K562 (cell line): ENCODE results near the gene NCOR2. TPM values are rescaled to one million over a fixed set of nuclear protein-coding genes. Genes with fewer than 3 reads are reported as not detected.
A peak's percentile ranks its signal among the peaks of the same experiment; 100 is the strongest.

ENCODE experiments used
- ATAC-seq: fragments of 200-7000 bp; cut with Tn5 transposase; 3 replicates; pipeline ENCODE4 v1.9.1; 2020; ENCODE audit warnings: moderate library complexity
- BruUV-seq: library from RNA; stranded (reverse); fragments of 400-500 nt; replicated peaks from 2 replicates; lab custom pipeline; 2021; lab: Mats Ljungman, UMichigan
- CTCF ChIA-PET: fragments of 300-600 bp; formaldehyde crosslinking; extraction: SDS; loops from one replicate; lab custom pipeline; 2021; ENCODE audit warnings: low intra/inter-chr PET ratio; lab: Yijun Ruan, JAX
- POLR2A ChIA-PET: fragments of 300-600, 350-650 bp; sonication (Branson Sonifier 250); formaldehyde crosslinking; extraction: SDS; loops from one replicate; lab custom pipeline; 2021; ENCODE audit warnings: antibody characterized with exemption, inconsistent platforms; lab: Yijun Ruan, JAX
- DNase-seq, 4 experiments: peaks; one replicate each; pipeline versions ENCODE4 v3.0.0 to v3.0.0-alpha.2; 2011 to 2018; ENCODE audit warnings: low spot score in 3 of 4, mixed read lengths in 3 of 4; ENCODE audit errors: extremely low read depth in 1 of 4
- FAIRE-seq: peaks from 2 replicates; lab custom pipeline; 2011; peaks lifted over from hg19 to GRCh38; lab: Jason Lieb, UNC
- H2AFZ ChIP-seq: 2 replicates; pipeline ENCODE4 v1.6.0; 2011; ENCODE audit warnings: low read depth, low read length, control low read depth, inconsistent platforms
- H3K27ac ChIP-seq: fragments of 200-600 bp; 3 replicates; pipeline ENCODE4 v1.8.0; 2011; ENCODE audit warnings: low read depth, mild to moderate bottlenecking, control low read depth, inconsistent platforms, low read length, moderate library complexity, mixed read lengths; ENCODE audit errors: extremely low read depth
- H3K27me3 ChIP-seq, 2 experiments: fragments of 300-600 bp in 1 of 2; 2 replicates in 1 of 2; 3 replicates in 1 of 2; pipeline versions ENCODE4 v1.6.0 to v1.8.0; 2011; ENCODE audit warnings: inconsistent platforms in 2 of 2, low read length in 2 of 2, mild to moderate bottlenecking in 1 of 2, mixed read lengths in 1 of 2, moderate library complexity in 1 of 2; ENCODE audit not compliant: control insufficient read depth in 2 of 2, insufficient read depth in 2 of 2
- H3K36me3 ChIP-seq: fragments of 300-600 bp; 3 replicates; pipeline ENCODE4 v1.8.0; 2011; ENCODE audit warnings: mild to moderate bottlenecking, low read length, inconsistent platforms; ENCODE audit not compliant: control insufficient read depth, insufficient read depth
- H3K4me1 ChIP-seq, 2 experiments: fragments of 200-600 bp in 1 of 2; replicated peaks in 1 of 2; 2 replicates in 1 of 2; 3 replicates in 1 of 2; pipeline versions ENCODE4 v1.5.1 to v1.8.0; 2011; ENCODE audit warnings: inconsistent platforms in 2 of 2, low read length in 2 of 2, mild to moderate bottlenecking in 1 of 2, mixed read lengths in 1 of 2, moderate library complexity in 1 of 2; ENCODE audit not compliant: control insufficient read depth in 2 of 2, insufficient read depth in 2 of 2
- H3K4me2 ChIP-seq: 2 replicates; pipeline ENCODE4 v1.6.1; 2011; ENCODE audit warnings: low read length, control low read depth, inconsistent platforms, mixed read lengths; ENCODE audit not compliant: insufficient read depth
- H3K4me3 ChIP-seq: fragments of 200-600 bp; sonication (generic), shearing (Covaris generic); 2 replicates; pipeline ENCODE4 v1.5.1; 2016; ENCODE audit warnings: control low read depth, inconsistent platforms
- H3K79me2 ChIP-seq: fragments of 200-600 bp; 3 replicates; pipeline ENCODE4 v1.8.0; 2011; ENCODE audit warnings: low read length, inconsistent platforms; ENCODE audit not compliant: control insufficient read depth, insufficient read depth
- H3K9ac ChIP-seq, 2 experiments: 2 replicates each; pipeline versions ENCODE4 v1.6.0 to v1.6.1; 2011; ENCODE audit warnings: low read depth in 2 of 2, low read length in 2 of 2, control low read depth in 1 of 2, inconsistent platforms in 1 of 2, mild to moderate bottlenecking in 1 of 2, mixed read lengths in 1 of 2; ENCODE audit not compliant: insufficient read depth in 1 of 2
- H3K9me1 ChIP-seq: one replicate; pipeline ENCODE4 v1.6.0; 2011; ENCODE audit warnings: inconsistent platforms, mild to moderate bottlenecking, low read length, moderate library complexity; ENCODE audit not compliant: control insufficient read depth, insufficient read depth
- H3K9me3 ChIP-seq: replicated peaks from 2 replicates; pipeline ENCODE4 v1.5.1; 2011; ENCODE audit warnings: low read depth, low read length, inconsistent platforms; ENCODE audit not compliant: control insufficient read depth, insufficient read depth
- H4K20me1 ChIP-seq: replicated peaks from 2 replicates; pipeline ENCODE4 v1.6.1; 2011; ENCODE audit warnings: low read length, inconsistent platforms, mixed read lengths; ENCODE audit not compliant: control insufficient read depth, insufficient read depth
- BACH1 ChIP-seq: fragments of 200-800 bp; sonication (Bioruptor generic); IDR thresholded peaks from 2 replicates; pipeline ENCODE4 v1.6.1; 2016; ENCODE audit warnings: missing genetic modification characterization, missing compliant biosample characterization
- BRCA1 ChIP-seq, 2 experiments: fragments of 450-650 bp in 1 of 2; sonication (generic) in 1 of 2; formaldehyde crosslinking in 1 of 2; IDR thresholded peaks; 2 replicates each; pipeline versions ENCODE4 v1.5.0 to v1.6.1; 2017 to 2020; ENCODE audit warnings: mild to moderate bottlenecking in 1 of 2, missing genetic modification reagents in 1 of 2
- CXXC5 ChIP-seq: fragments of 250-450 bp; sonication (Bioruptor Pico); IDR thresholded peaks from 2 replicates; pipeline ENCODE4 v1.8.0; 2022; ENCODE audit warnings: inconsistent platforms, mild to moderate bottlenecking, moderate library complexity
- E2F6 ChIP-seq, 2 experiments: IDR thresholded peaks; 2 replicates each; pipeline ENCODE4 v1.6.1; 2011; ENCODE audit warnings: borderline replicate concordance in 1 of 2, control low read depth in 1 of 2, low read depth in 1 of 2, low read length in 1 of 2, mild to moderate bottlenecking in 1 of 2, mixed read lengths in 1 of 2, moderate library complexity in 1 of 2; ENCODE audit not compliant: insufficient read depth in 1 of 2, insufficient read length in 1 of 2, poor library complexity in 1 of 2, severe bottlenecking in 1 of 2; ENCODE audit errors: extremely low read depth in 1 of 2
- GMEB1 ChIP-seq: fragments of 250-450 bp; sonication (Bioruptor Pico); IDR thresholded peaks from 2 replicates; pipeline ENCODE4 v1.4.0; 2020; ENCODE audit warnings: mild to moderate bottlenecking
- HIVEP1 ChIP-seq: fragments of 250-450 bp; sonication (Bioruptor Pico); IDR thresholded peaks from 2 replicates; pipeline ENCODE4 v1.4.0; 2020; ENCODE audit warnings: mild to moderate bottlenecking
- MTA3 ChIP-seq: fragments of 450-650 bp; formaldehyde crosslinking; IDR thresholded peaks from 2 replicates; pipeline ENCODE4 v1.6.1; 2017; ENCODE audit warnings: mild to moderate bottlenecking, borderline replicate concordance
- PRPF4 ChIP-seq: fragments of 200-400 bp; formaldehyde crosslinking; IDR thresholded peaks from one replicate; pipeline ENCODE4 v1.6.1; 2017; ENCODE audit warnings: low read length, low read depth, mild to moderate bottlenecking; ENCODE audit not compliant: insufficient read depth, poor library complexity, severe bottlenecking
- XRCC4 ChIP-seq: IDR thresholded peaks from one replicate; pipeline ENCODE4 v1.6.1; 2011; ENCODE audit not compliant: insufficient read depth, insufficient read length; ENCODE audit errors: extremely low read depth
- WGBS: fragments of 100-300 bp; shearing (Covaris generic); methylation state at CpG from one replicate; pipeline ENCODE4 v1.1.6; 2016; ENCODE audit warnings: low coverage, mixed read lengths; ENCODE audit not compliant: insufficient coverage; ENCODE audit errors: missing lambda C conversion rate; 5-methylcytosine and 5-hydroxymethylcytosine counted together
- in situ Hi-C: fragments of 300-500 bp; cut with MboI; formaldehyde crosslinking; loops from 4 replicates; pipeline ENCODE4 v1.15.0; 2018; ENCODE audit warnings: inconsistent platforms, mixed read lengths
- intact Hi-C: fragments of 100-400 bp; cut with micrococcal nuclease; formaldehyde crosslinking; loops from 2 replicates; pipeline ENCODE4 v1.14.2; 2022
- polyA plus RNA-seq, 8 experiments: library from polyadenylated mRNA; depleted of rRNA in 4 of 8; stranded (reverse) in 5 of 8; unstranded in 3 of 8; fragments of >200 nt; fragmentation: Nextera tagmentation in 2 of 8; fragmentation: Illumina TruSeq in 1 of 8; extraction: Ambion mirVana in 2 of 8; extraction: Trizol in 1 of 8; gene quantifications; 2 replicates each; pipeline versions ENCODE4 v1.2.1 to v1.2.3, GENCODE V29; 2011 to 2014; ENCODE audit warnings: inconsistent platforms in 1 of 8, missing spikeins in 1 of 8
- total RNA-seq, 7 experiments: library from RNA; depleted of rRNA in 6 of 7; stranded (reverse); fragments of >200 nt in 6 of 7; fragmentation: Illumina TruSeq in 2 of 7; extraction: Trizol in 2 of 7; gene quantifications; 2 replicates each; pipeline versions ENCODE4 v1.2.1 to v1.2.3, GENCODE V29; 2011 to 2021; ENCODE audit warnings: low replicate concordance in 1 of 7
- TF ChIP-seq, protein P1 (sequence below): sonication (generic); formaldehyde crosslinking; IDR thresholded peaks from 2 replicates; pipeline ENCODE4 v1.8.0; 2022; ENCODE audit warnings: mild to moderate bottlenecking, missing genetic modification reagents
- TF ChIP-seq, protein P2 (sequence below), 3 experiments: fragments of 200-800 bp in 1 of 3; sonication (Bioruptor generic) in 1 of 3; sonication (generic) in 1 of 3; formaldehyde crosslinking in 1 of 3; IDR thresholded peaks; 2 replicates each; pipeline versions ENCODE4 v1.6.1 to v1.8.0; 2016 to 2022; ENCODE audit warnings: mild to moderate bottlenecking in 2 of 3, missing compliant biosample characterization in 2 of 3, missing genetic modification characterization in 2 of 3, missing genetic modification reagents in 1 of 3

The NCOR2 gene
- total and polyA plus RNA-seq, 9 of the 15 experiments (the other 6 are each of a cell fraction or from before 2014, with no cell fraction given) = 0.18 to 126 (median 8.4) TPM

DNA sequence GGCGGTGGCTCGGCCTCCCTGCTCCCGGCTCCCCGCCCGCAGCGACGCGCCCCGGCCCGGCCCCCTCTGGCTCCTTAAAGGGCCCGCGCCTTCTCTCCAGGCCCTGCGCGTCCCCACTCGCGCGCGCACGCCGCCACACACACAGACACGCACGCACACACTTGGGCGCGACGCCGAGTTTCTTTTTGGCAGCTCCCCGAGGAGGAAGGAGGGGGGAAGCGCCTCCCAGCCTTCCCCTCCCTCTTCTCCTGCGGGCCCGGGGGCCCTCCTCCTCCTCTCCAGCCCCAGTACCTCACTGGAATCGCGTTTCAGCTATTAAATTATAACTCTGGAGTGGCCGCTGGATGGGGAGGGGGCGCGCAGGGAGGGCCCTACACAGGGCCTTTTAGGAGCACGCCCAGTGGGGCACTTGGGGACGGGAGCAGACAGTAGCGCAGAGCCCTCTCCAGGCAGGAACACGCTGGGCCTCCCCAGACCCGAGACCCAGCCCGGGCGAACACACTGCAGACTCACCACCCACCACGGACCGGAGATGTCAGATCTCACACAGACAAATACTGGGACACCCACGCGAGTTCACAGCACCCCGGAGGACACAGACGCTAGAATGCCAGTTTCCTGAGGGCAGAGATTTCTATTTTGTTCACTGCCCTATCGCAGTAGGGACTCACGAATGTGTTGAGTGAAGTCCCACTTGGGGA, 411 bp upstream of the NCOR2 start:
- H3K9me1 ChIP-seq = no peaks in the 10 kb centered on the region
- peak overlapping the region; percentile 80 for H3K4me2 ChIP-seq
- H4K20me1 ChIP-seq = peaks cover 24% of the 10 kb centered on the region
- peak overlapping the region; percentile 90 for H2AFZ ChIP-seq
- FAIRE-seq (peak; percentile 57), ATAC-seq (peak; percentile 86), DNase-seq (peak; percentile 84 to 95 (median 94))
- H3K79me2 ChIP-seq = peaks cover 45% of the 10 kb centered on the region
- H3K9me3 ChIP-seq = no peaks in the 10 kb centered on the region
- in situ Hi-C loops (no loop called here), intact Hi-C loops (loop anchor here (2.0 to 5.0 kb wide), 3 partner anchors 76 to 184 kb away; no protein-coding TSS in a partner anchor)
- peaks cover 13 to 54% of the 10 kb centered on the region in 2 experiments for H3K4me1 ChIP-seq
- peak overlapping the region; percentile 42 for H3K4me3 ChIP-seq
- WGBS = 13% methylated on average over 14 of the region's 50 CpGs
- ChIA-PET POLR2A (no interaction called here), CTCF (interaction anchor here (0.6 to 1.5 kb wide), 2 partner anchors 113 to 234 kb away, joined by 3 to 9 read pairs; no protein-coding TSS in a partner anchor)
- BruUV-seq = no TSS peak
- peak overlapping the region; percentile 69 for H3K27ac ChIP-seq
- H3K36me3 ChIP-seq = peaks cover 9% of the 10 kb centered on the region; the same call in 1 of the 3 replicates
- peak overlapping the region; percentile 52 to 91; a peak in 3 of 4 replicates for H3K9ac ChIP-seq
- H3K27me3 ChIP-seq = no peaks in the 10 kb centered on the region
- peak in 1 of 2 experiments; percentile 33 for TF ChIP-seq E2F6 (IDR thresholded peaks at IDR 0.05; ENCODE audit: borderline replicate concordance in 1 of 2, extremely low read depth in 1 of 2, insufficient read depth in 1 of 2, insufficient read length in 1 of 2, low read depth in 1 of 2, low read length in 1 of 2, poor library complexity in 1 of 2, severe bottlenecking in 1 of 2)
- no peak for TF ChIP-seq HIVEP1 (CRISPR knock-in tag)
- TF ChIP-seq PRPF4 = no peak
- peak; percentile 30; the same call in 1 of the 2 replicates for TF ChIP-seq MTA3
- peak; percentile 48; the same call in 1 of the 2 replicates for TF ChIP-seq GMEB1 (CRISPR knock-in tag)
- 0 out of 2 replicates have a peak, but pooled peaks have one; percentile 56 for TF ChIP-seq CXXC5
- no peak for TF ChIP-seq BACH1 (tag)
- TF ChIP-seq BRCA1 (IDR thresholded peaks at IDR 0.05) = no peak
- TF ChIP-seq BRCA1 (CRISPR knock-in tag; IDR thresholded peaks at IDR 0.05) = no peak
- TF ChIP-seq, protein P1, sequence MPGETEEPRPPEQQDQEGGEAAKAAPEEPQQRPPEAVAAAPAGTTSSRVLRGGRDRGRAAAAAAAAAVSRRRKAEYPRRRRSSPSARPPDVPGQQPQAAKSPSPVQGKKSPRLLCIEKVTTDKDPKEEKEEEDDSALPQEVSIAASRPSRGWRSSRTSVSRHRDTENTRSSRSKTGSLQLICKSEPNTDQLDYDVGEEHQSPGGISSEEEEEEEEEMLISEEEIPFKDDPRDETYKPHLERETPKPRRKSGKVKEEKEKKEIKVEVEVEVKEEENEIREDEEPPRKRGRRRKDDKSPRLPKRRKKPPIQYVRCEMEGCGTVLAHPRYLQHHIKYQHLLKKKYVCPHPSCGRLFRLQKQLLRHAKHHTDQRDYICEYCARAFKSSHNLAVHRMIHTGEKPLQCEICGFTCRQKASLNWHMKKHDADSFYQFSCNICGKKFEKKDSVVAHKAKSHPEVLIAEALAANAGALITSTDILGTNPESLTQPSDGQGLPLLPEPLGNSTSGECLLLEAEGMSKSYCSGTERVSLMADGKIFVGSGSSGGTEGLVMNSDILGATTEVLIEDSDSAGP (CRISPR knock-in tag) = peak; percentile 98
- TF ChIP-seq, protein P2, sequence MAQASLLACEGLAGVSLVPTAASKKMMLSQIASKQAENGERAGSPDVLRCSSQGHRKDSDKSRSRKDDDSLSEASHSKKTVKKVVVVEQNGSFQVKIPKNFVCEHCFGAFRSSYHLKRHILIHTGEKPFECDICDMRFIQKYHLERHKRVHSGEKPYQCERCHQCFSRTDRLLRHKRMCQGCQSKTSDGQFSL (CRISPR knock-in tag; IDR thresholded peaks at IDR 0.05) = peak; percentile 67
- TF ChIP-seq, protein P2 (tag; IDR thresholded peaks at IDR 0.05) = no peak
- TF ChIP-seq XRCC4 = no peak
